ENCODE measurements around the gene ZNF678. TPM values are rescaled to one million over a fixed set of nuclear protein-coding genes. Genes with fewer than 3 reads are reported as not detected.

ZNF678 gene
- 1.1 TPM for polyA plus RNA-seq (2012; ENCODE audit: insufficient read length, low read depth)

- no peak for TF ChIP-seq FOXP2 (optimal IDR thresholded peaks at IDR 0.05; ENCODE audit: borderline replicate concordance, extremely low read depth, extremely low read length, insufficient read depth)
- TF ChIP-seq SIN3A (IDR thresholded peaks at IDR 0.05; ENCODE audit: borderline replicate concordance, insufficient read depth, low read length), result 0 out of 2 replicates have a peak, but pooled peaks have one; percentile 75
- peak; percentile 81 for TF ChIP-seq POLR2AphosphoS5 (IDR thresholded peaks at IDR 0.05; ENCODE audit: low read depth, low read length)
- TF ChIP-seq REST (IDR thresholded peaks at IDR 0.05; ENCODE audit: insufficient read depth in 1 of 2, low read depth in 2 of 2, low read length in 2 of 2), result no peak
Measured at GRCh38 chr1:227563324-227564201, at the start of gene ZNF678. Gene ZNF678, plus strand, starts transcription at chr1:227563556. Its CDS starts 87,436 bp downstream, at chr1:227650992.

- TF ChIP-seq TAF1 (IDR thresholded peaks at IDR 0.05; ENCODE audit: borderline replicate concordance, insufficient read depth, low read length), result no peak
- TF ChIP-seq REST (IDR thresholded peaks at IDR 0.05; ENCODE audit: insufficient read depth in 1 of 2, low read depth in 2 of 2, low read length in 2 of 2), result no peak
- TF ChIP-seq POLR2AphosphoS5 (IDR thresholded peaks at IDR 0.05; ENCODE audit: low read depth, low read length), result no peak
- no peak for TF ChIP-seq SIN3A (IDR thresholded peaks at IDR 0.05; ENCODE audit: borderline replicate concordance, insufficient read depth, low read length)
- TF ChIP-seq FOXP2 (optimal IDR thresholded peaks at IDR 0.05; ENCODE audit: borderline replicate concordance, extremely low read depth, extremely low read length, insufficient read depth), result no peak
Measured at GRCh38 chr1:227518876-227519275, 44.5 kb upstream of the ZNF678 start.

- TF ChIP-seq SIN3A (IDR thresholded peaks at IDR 0.05; ENCODE audit: borderline replicate concordance, insufficient read depth, low read length), result no peak
- TF ChIP-seq REST (IDR thresholded peaks at IDR 0.05; ENCODE audit: insufficient read depth in 1 of 2, low read depth in 2 of 2, low read length in 2 of 2), result no peak
- no peak for TF ChIP-seq TAF1 (IDR thresholded peaks at IDR 0.05; ENCODE audit: borderline replicate concordance, insufficient read depth, low read length)
Measured at GRCh38 chr1:227521782-227522181, 41.6 kb upstream of the ZNF678 start.

GRCh38 chr1:227526524-227526923 is 36.8 kb upstream of the ZNF678 start:
- TF ChIP-seq TAF1 (IDR thresholded peaks at IDR 0.05; ENCODE audit: borderline replicate concordance, insufficient read depth, low read length), result no peak
- no peak for TF ChIP-seq POLR2AphosphoS5 (IDR thresholded peaks at IDR 0.05; ENCODE audit: low read depth, low read length)
- no peak for TF ChIP-seq FOXP2 (optimal IDR thresholded peaks at IDR 0.05; ENCODE audit: borderline replicate concordance, extremely low read depth, extremely low read length, insufficient read depth)
- TF ChIP-seq SIN3A (IDR thresholded peaks at IDR 0.05; ENCODE audit: borderline replicate concordance, insufficient read depth, low read length), result no peak
- TF ChIP-seq REST (IDR thresholded peaks at IDR 0.05; ENCODE audit: insufficient read depth in 1 of 2, low read depth in 2 of 2, low read length in 2 of 2), result no peak

All from PFSK-1 (cell line).